Endometrium (tissue), 2 donors: ENCODE data around the gene NPB.

ENCODE experiments used
- FAIRE-seq: peaks from 2 replicates; lab custom pipeline; 2012; peaks lifted over from hg19 to GRCh38; lab: Jason Lieb, UNC
- donor health status: control.
- donor health status: control.

NPB gene

GRCh38 chr17:81869221-81870130 lies 32.6 kb upstream of the NPB start:
- no peak for FAIRE-seq

GRCh38 chr17:81870131-81870980 lies 31.7 kb upstream of the NPB start:
- no peak for FAIRE-seq

- FAIRE-seq = no peak
These were observed 31.1 kb upstream of the NPB start, which contains the start of gene ARHGDIA for GRCh38 chr17:81870981-81871386. Gene ARHGDIA (minus strand): TSS chr17:81871337. CDS start chr17:81869930, 1,407 bp downstream.

GRCh38 chr17:81871387-81872230 lies 30.4 kb upstream of the NPB start:
- no peak for FAIRE-seq

DNA sequence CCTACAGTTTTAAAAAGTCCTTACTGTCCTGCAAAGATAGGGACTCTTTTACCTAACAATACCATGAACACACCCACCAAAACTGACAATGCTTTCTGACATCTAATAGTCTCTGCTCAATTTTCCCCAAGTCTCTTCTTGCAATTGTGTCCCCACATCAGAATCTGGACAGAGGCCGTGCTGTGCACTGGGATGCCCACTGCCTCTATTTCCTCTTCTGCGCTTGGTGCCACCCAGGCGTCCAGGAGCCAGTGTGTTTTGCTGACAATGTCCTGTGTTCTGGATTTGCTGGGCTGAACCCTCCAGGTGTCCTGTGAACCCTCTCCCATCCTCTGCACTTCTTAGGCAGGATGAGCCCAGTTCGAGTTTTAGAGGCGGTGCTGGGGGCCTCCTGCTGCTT lies 24.5 kb upstream of the NPB start:
- no peak for FAIRE-seq

DNA sequence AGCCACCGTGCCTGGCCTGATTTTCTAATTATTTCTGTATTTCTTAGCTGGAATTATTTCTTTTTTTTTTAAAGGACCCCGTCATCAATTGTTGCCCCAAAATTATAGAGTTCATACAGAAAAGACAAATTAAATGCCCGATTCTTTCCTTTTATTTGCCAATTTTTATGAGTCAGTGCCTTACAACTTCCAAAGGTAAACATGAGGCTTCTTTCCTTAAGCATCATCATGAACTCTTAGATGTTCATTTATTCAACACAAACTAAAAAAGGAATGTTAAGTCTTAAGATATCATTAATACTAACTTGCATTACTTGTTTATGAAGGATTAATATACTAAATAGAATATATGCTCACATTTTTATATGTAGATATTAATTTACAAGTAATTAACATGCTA lies 23.7 kb upstream of the NPB start:
- FAIRE-seq = no peak

GRCh38 chr17:81879121-81879520 lies 22.9 kb upstream of the NPB start:
- FAIRE-seq = no peak

GRCh38 chr17:81884520-81884919 lies 17.5 kb upstream of the NPB start:
- FAIRE-seq = no peak

- FAIRE-seq = no peak
These were observed 17.1 kb upstream of the NPB start for GRCh38 chr17:81884968-81885367.

DNA sequence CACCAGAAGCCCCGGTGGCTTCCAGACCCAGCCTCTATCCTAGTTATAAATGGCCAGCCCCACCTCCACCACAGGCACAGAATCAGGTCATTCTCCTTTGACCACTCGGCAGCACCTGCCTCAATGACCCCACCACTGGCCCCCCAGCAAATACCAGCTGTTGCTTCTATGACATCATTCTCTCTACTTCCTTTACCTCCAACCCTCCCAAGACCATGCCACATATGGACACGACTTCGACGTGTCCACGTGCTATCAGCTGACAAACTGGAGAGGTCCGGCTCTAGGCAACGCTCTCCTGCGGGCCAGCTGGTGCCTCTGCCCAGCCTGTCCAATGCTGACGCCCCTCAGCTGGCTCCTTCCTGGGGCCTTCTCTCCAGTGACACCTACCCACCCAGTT lies 16.6 kb upstream of the NPB start:
- no peak for FAIRE-seq

- FAIRE-seq = no peak
These were observed 16.0 kb upstream of the NPB start for GRCh38 chr17:81885869-81886548.

GRCh38 chr17:81888105-81888987 lies 13.7 kb upstream of the NPB start:
- FAIRE-seq = no peak

DNA sequence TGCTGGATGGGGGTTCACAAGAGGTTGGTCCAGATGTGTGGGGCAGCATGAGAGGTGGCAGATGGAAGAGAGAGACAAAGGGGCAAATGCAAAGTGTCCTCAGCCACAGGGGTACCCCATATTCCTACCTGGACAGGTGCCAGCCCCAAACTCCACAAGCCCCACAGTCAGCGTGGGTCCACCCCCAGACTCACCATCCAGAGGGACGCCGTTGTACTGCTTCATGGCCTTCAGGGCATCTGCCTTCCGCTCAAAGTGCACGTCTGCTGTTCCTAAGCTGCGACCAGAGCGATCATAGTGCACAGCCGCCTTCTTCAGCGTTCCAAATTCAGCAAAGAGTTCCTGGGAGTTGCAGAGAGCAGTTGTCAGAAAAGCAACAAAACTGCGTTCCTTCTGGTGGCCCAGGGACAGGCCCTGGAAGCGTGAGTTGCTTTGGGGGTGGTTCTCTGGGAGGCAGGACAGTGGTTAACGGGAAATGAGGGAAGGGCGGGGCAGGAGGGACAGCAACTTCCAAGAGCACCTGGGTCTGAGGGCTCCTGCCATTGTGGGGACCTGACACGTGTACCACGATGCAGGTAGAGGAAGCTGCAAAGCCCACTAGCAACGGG lies 12.9 kb upstream of the NPB start:
- FAIRE-seq = no peak

DNA sequence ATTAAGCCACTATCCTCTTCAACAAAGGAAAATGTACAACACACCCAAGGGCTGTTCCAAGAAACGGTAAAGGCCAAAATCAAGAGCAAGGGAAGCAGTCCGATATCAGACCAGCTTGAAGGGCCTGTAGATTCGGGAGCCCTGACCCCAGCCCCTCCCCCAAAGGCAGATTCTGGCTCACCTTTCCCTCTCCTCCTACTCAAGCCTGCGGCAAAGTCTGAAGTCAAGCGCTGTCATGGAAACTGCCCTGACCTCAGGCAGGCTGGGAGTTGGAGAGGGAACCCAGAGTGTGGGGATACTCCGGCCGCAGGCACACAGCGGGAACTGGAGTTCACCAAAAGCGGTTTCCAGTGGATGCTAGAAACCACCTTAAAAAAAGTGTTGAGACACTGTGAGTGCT lies 12.4 kb upstream of the NPB start:
- no peak for FAIRE-seq

- FAIRE-seq = no peak
These were observed 11.4 kb upstream of the NPB start for GRCh38 chr17:81890447-81891302.

DNA sequence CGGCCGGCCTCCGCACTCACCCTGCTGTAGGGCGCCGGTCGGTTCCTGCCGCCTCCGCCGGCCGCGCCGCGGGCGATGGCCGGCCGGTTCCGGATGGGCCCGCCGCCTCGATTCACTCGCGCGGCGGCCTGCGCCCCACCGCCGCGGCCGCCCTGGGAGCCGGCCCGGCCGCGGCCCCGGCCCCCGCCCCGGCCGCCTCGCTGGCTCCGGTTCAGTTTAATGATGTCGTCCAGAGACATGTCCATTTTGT lies 10.8 kb upstream of the NPB start:
- FAIRE-seq = no peak

- FAIRE-seq = no peak
These were observed 6.6 kb upstream of the NPB start for GRCh38 chr17:81895400-81895799.

- FAIRE-seq = no peak
These were observed 3.8 kb upstream of the NPB start for GRCh38 chr17:81898029-81898866.

DNA sequence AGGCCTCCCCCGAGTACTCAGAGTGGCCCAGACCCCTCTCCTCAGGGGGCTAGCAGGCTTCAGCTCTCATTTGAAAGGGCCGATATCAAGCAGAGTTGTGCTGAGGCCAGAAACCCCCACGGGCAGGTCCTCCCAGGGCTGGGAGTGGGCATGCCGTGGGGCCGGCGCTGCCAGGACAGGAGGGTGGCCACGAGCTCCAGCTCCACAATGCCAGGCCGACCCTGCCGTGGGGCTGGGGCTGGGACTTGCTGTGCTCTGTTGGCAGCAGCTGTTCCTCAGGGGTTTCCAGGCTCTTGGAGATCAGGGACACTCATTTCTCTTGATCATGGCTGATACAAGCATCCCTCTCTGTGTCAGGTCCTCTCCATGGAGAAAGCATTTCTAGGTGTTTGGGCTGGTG lies 3.2 kb upstream of the NPB start:
- FAIRE-seq = no peak
